ENCODE measurements around the gene MED19.

Gene MED19

DNA sequence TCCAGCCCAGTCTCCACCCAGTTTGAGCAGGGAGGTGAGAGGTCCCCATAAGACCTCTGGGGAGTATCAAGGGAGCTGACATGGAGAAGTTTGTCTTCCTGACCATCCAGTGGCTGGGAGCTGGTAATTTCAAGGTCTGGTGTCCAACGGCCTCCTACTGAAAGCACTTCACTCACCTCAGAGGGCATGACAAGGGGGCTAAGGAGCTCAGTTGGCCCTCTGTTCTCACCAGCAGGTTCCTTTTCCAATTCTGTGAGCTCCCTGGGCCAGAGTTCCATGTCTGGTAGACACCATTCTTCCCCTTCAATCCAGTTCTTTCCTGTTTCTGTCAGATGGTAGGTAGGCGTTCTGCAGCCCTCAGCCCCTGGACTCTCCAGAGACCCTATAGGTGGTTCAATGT, 32.3 kb upstream of the MED19 start:
- no peak for ATAC-seq
- TF ChIP-seq PPARA (CRISPR knock-in tag; IDR thresholded peaks at IDR 0.05; ENCODE audit: borderline replicate concordance) (no peak), ZNF565 (CRISPR knock-in tag; conservative IDR thresholded peaks at IDR 0.05; ENCODE audit: low read depth) (no peak), ISL1 (CRISPR knock-in tag; IDR thresholded peaks at IDR 0.05) (no peak), CREB5 (CRISPR knock-in tag; IDR thresholded peaks at IDR 0.05; ENCODE audit: low read depth) (no peak), ZFP30 (CRISPR knock-in tag; IDR thresholded peaks at IDR 0.05) (no peak), TOX (CRISPR knock-in tag; IDR thresholded peaks at IDR 0.05; ENCODE audit: borderline replicate concordance) (no peak), RARB (CRISPR knock-in tag; IDR thresholded peaks at IDR 0.05) (no peak), TSHZ2 (CRISPR knock-in tag; IDR thresholded peaks at IDR 0.05) (no peak), ZFP3 (CRISPR knock-in tag; IDR thresholded peaks at IDR 0.05) (no peak), TCF4 (CRISPR knock-in tag; IDR thresholded peaks at IDR 0.05; ENCODE audit: borderline replicate concordance) (no peak), ESRRG (CRISPR knock-in tag; IDR thresholded peaks at IDR 0.05) (no peak), GLIS3 (CRISPR knock-in tag; IDR thresholded peaks at IDR 0.05) (no peak), ZC3H10 (CRISPR knock-in tag; IDR thresholded peaks at IDR 0.05) (no peak), PATZ1 (CRISPR knock-in tag; IDR thresholded peaks at IDR 0.05; ENCODE audit: borderline replicate concordance) (no peak), ZNF70 (CRISPR knock-in tag; IDR thresholded peaks at IDR 0.05) (no peak), ZNF8 (CRISPR knock-in tag; IDR thresholded peaks at IDR 0.05) (no peak)

- ATAC-seq = no peak
- TF ChIP-seq CREB5 (CRISPR knock-in tag; IDR thresholded peaks at IDR 0.05; ENCODE audit: low read depth) (no peak), ZNF8 (CRISPR knock-in tag; IDR thresholded peaks at IDR 0.05) (no peak), RARB (CRISPR knock-in tag; IDR thresholded peaks at IDR 0.05) (no peak), BACH2 (CRISPR knock-in tag; IDR thresholded peaks at IDR 0.05; ENCODE audit: borderline replicate concordance) (no peak), OSR1 (CRISPR knock-in tag; IDR thresholded peaks at IDR 0.05) (no peak), ZFP3 (CRISPR knock-in tag; IDR thresholded peaks at IDR 0.05) (no peak), POU6F1 (CRISPR knock-in tag; IDR thresholded peaks at IDR 0.05; ENCODE audit: borderline replicate concordance, low read depth) (no peak), ARNTL (CRISPR knock-in tag; IDR thresholded peaks at IDR 0.05; ENCODE audit: borderline replicate concordance, low read depth) (no peak), GLIS3 (CRISPR knock-in tag; IDR thresholded peaks at IDR 0.05) (no peak)
Observed at GRCh38 chr11:57742087-57742452, 30.1 kb upstream of the MED19 start.

DNA sequence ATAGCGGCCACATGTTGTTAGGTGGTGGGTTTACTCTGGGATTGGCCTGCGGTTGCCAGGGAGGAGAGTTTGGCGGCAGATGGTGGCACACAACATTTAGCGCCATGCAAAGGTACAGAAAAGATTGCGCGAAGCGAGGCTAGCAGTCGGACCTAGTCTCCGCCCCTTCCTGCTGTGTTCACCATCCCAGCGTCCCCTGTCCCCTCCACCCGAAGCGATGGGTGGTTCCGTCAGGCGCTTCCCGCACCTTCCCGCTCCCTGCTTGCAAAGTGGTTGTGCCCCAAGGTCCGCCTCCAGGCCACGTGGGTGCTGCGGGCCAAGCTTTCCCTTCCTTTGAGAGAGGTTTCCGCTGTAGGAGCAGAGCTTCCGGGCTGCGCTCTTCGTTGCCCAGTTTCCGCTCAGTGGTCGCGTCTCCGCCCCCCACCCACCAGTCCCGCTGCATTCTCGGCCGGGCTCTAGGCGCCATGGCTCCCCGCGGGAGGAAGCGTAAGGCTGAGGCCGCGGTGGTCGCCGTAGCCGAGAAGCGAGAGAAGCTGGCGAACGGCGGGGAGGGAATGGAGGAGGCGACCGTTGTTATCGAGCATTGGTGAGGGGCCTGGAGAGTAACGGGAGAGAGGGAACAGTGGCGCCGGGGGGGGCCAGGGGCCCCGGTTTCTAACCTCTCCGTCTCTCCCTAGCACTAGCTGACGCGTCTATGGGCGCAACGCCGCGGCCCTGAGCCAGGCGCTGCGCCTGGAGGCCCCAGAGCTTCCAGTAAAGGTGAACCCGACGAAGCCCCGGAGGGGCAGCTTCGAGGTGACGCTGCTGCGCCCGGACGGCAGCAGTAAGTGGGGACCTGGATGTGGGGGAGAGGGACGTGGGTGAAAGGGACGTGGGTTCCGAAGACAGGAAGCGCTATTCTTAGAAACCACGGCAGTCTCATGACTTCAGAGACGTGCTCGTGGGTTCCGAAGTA, 29.4 kb upstream of the MED19 start, which contains the start of gene SELENOH:
TSS of gene SELENOH (plus strand) at position 360 of the 955 bp plus-strand sequence. CDS start at position 465, 105 bp downstream.
- ATAC-seq = peak; percentile 98
- TF ChIP-seq RARB (CRISPR knock-in tag; IDR thresholded peaks at IDR 0.05) = no peak
- peak; percentile 61; the same call in 1 of the 2 replicates for TF ChIP-seq PATZ1 (CRISPR knock-in tag; IDR thresholded peaks at IDR 0.05; ENCODE audit: borderline replicate concordance)
- TF ChIP-seq TSHZ2 (CRISPR knock-in tag; IDR thresholded peaks at IDR 0.05) = no peak
- TF ChIP-seq BACH2 (CRISPR knock-in tag; IDR thresholded peaks at IDR 0.05; ENCODE audit: borderline replicate concordance) = no peak
- TF ChIP-seq ESRRG (CRISPR knock-in tag; IDR thresholded peaks at IDR 0.05) = no peak
- no peak for TF ChIP-seq TCF4 (CRISPR knock-in tag; IDR thresholded peaks at IDR 0.05; ENCODE audit: borderline replicate concordance)
- no peak for TF ChIP-seq ARNTL (CRISPR knock-in tag; IDR thresholded peaks at IDR 0.05; ENCODE audit: borderline replicate concordance, low read depth)

Measured in SK-N-SH treated with all-trans-retinoic acid at 6 μM for 48 hours (cell line).